ENCODE measurements around the gene SLC22A15.
A peak's percentile ranks its signal among the peaks of the same experiment; 100 is the strongest.

Gene SLC22A15

GRCh38 chr1:115976062-115976920, at the start of gene SLC22A15:
SLC22A15 (plus strand) TSS chr1:115976513; CDS start chr1:115976628, 115 bp downstream.
- DNase-seq (ENCODE audit: low spot score in 2 of 2): peak in 1 of 2 experiments; percentile 73
- Histone ChIP-seq H3K36me3 (replicated peaks) (no peaks in the 10 kb centered on the region), H3K9me3 (no peaks in the 10 kb centered on the region), H3K4me1 (peaks cover 32% of the 10 kb centered on the region), H3K27me3 (ENCODE audit: low read depth) (no peaks in the 10 kb centered on the region), H3K4me3 (peak within 1 kb of the TSS; percentile 47)
- in situ Hi-C loops (cut with MboI; ENCODE audit: low sequenced_read_pairs): no loop called here

- in situ Hi-C loops (cut with MboI; ENCODE audit: low sequenced_read_pairs): no loop called here
- Histone ChIP-seq H3K27me3 (ENCODE audit: low read depth) (no peaks in the 10 kb centered on the region), H3K36me3 (replicated peaks) (no peaks in the 10 kb centered on the region), H3K4me3 (no peak overlapping the region), H3K4me1 (peaks cover 22% of the 10 kb centered on the region), H3K9me3 (no peaks in the 10 kb centered on the region)
- no peak for DNase-seq (ENCODE audit: low spot score in 2 of 2)
Measured at GRCh38 chr1:115927971-115928370, 48.3 kb upstream of the SLC22A15 start.

- Histone ChIP-seq H3K4me3 (no peak overlapping the region), H3K36me3 (replicated peaks) (no peaks in the 10 kb centered on the region), H3K27me3 (ENCODE audit: low read depth) (no peaks in the 10 kb centered on the region), H3K9me3 (no peaks in the 10 kb centered on the region), H3K4me1 (peaks cover 18% of the 10 kb centered on the region)
- in situ Hi-C loops (cut with MboI; ENCODE audit: low sequenced_read_pairs): no loop called here
- peak; percentile 20 to 63 for DNase-seq (ENCODE audit: low spot score in 2 of 2)
Measured at GRCh38 chr1:115929881-115930280, 46.4 kb upstream of the SLC22A15 start.

GRCh38 chr1:115933625-115934024, 42.7 kb upstream of the SLC22A15 start:
- Histone ChIP-seq H3K36me3 (replicated peaks) (no peaks in the 10 kb centered on the region), H3K9me3 (no peaks in the 10 kb centered on the region), H3K4me3 (no peak overlapping the region), H3K27me3 (ENCODE audit: low read depth) (no peaks in the 10 kb centered on the region), H3K4me1 (peaks cover 18% of the 10 kb centered on the region)
- no peak for DNase-seq (ENCODE audit: low spot score in 2 of 2)
- in situ Hi-C loops (cut with MboI; ENCODE audit: low sequenced_read_pairs): no loop called here

GRCh38 chr1:115939455-115939854, 36.9 kb upstream of the SLC22A15 start:
- no peaks in the 10 kb centered on the region for H3K4me1 ChIP-seq
- no peak for DNase-seq (ENCODE audit: low spot score in 2 of 2)
- H3K4me3 ChIP-seq: no peak overlapping the region
- in situ Hi-C loops (cut with MboI; ENCODE audit: low sequenced_read_pairs): no loop called here
- no peaks in the 10 kb centered on the region for H3K9me3 ChIP-seq
- no peaks in the 10 kb centered on the region for H3K36me3 ChIP-seq (replicated peaks)
- H3K27me3 ChIP-seq (ENCODE audit: low read depth): no peaks in the 10 kb centered on the region

- no peaks in the 10 kb centered on the region for H3K27me3 ChIP-seq (ENCODE audit: low read depth)
- H3K36me3 ChIP-seq (replicated peaks): no peaks in the 10 kb centered on the region
- no peaks in the 10 kb centered on the region for H3K4me1 ChIP-seq
- in situ Hi-C loops (cut with MboI; ENCODE audit: low sequenced_read_pairs): no loop called here
- H3K9me3 ChIP-seq: no peaks in the 10 kb centered on the region
- no peak overlapping the region for H3K4me3 ChIP-seq
- no peak for DNase-seq (ENCODE audit: low spot score in 2 of 2)
Measured at GRCh38 chr1:115946116-115946515, 30.2 kb upstream of the SLC22A15 start.

GRCh38 chr1:115949156-115949555, 27.2 kb upstream of the SLC22A15 start:
- in situ Hi-C loops (cut with MboI; ENCODE audit: low sequenced_read_pairs): no loop called here
- DNase-seq (ENCODE audit: low spot score in 2 of 2): no peak
- no peaks in the 10 kb centered on the region for H3K27me3 ChIP-seq (ENCODE audit: low read depth)

GRCh38 chr1:115951560-115951959, 24.8 kb upstream of the SLC22A15 start:
- H3K9me3 ChIP-seq: no peaks in the 10 kb centered on the region
- no peak for DNase-seq (ENCODE audit: low spot score in 2 of 2)
- no peaks in the 10 kb centered on the region for H3K4me1 ChIP-seq
- no peak overlapping the region for H3K4me3 ChIP-seq
- in situ Hi-C loops (cut with MboI; ENCODE audit: low sequenced_read_pairs): no loop called here
- no peaks in the 10 kb centered on the region for H3K27me3 ChIP-seq (ENCODE audit: low read depth)
- no peaks in the 10 kb centered on the region for H3K36me3 ChIP-seq (replicated peaks)

More at GRCh38 chr1:115949156-115949555, 27.2 kb upstream of the SLC22A15 start:
- no peaks in the 10 kb centered on the region for H3K9me3 ChIP-seq
- H3K4me3 ChIP-seq: no peak overlapping the region
- no peaks in the 10 kb centered on the region for H3K36me3 ChIP-seq (replicated peaks)
- H3K4me1 ChIP-seq: no peaks in the 10 kb centered on the region

GRCh38 chr1:115952547-115952946, 23.8 kb upstream of the SLC22A15 start:
- Histone ChIP-seq H3K27me3 (ENCODE audit: low read depth) (no peaks in the 10 kb centered on the region), H3K4me3 (no peak overlapping the region), H3K9me3 (no peaks in the 10 kb centered on the region), H3K36me3 (replicated peaks) (no peaks in the 10 kb centered on the region), H3K4me1 (no peaks in the 10 kb centered on the region)
- DNase-seq (ENCODE audit: low spot score in 2 of 2): no peak
- in situ Hi-C loops (cut with MboI; ENCODE audit: low sequenced_read_pairs): no loop called here

GRCh38 chr1:115953180-115953579, 23.1 kb upstream of the SLC22A15 start:
- no peaks in the 10 kb centered on the region for H3K9me3 ChIP-seq
- H3K27me3 ChIP-seq (ENCODE audit: low read depth): no peaks in the 10 kb centered on the region
- DNase-seq (ENCODE audit: low spot score in 2 of 2): no peak
- in situ Hi-C loops (cut with MboI; ENCODE audit: low sequenced_read_pairs): no loop called here
- no peaks in the 10 kb centered on the region for H3K36me3 ChIP-seq (replicated peaks)
- no peak overlapping the region for H3K4me3 ChIP-seq
- H3K4me1 ChIP-seq: no peaks in the 10 kb centered on the region

- no peaks in the 10 kb centered on the region for H3K36me3 ChIP-seq (replicated peaks)
- no peak for DNase-seq (ENCODE audit: low spot score in 2 of 2)
- no peak overlapping the region for H3K4me3 ChIP-seq
- H3K4me1 ChIP-seq: 0 out of 2 replicates have a peak, but pooled peaks cover under 1% of the 10 kb centered on the region
- in situ Hi-C loops (cut with MboI; ENCODE audit: low sequenced_read_pairs): no loop called here
- no peaks in the 10 kb centered on the region for H3K27me3 ChIP-seq (ENCODE audit: low read depth)
- H3K9me3 ChIP-seq: no peaks in the 10 kb centered on the region
Measured at GRCh38 chr1:115954684-115955083, 21.6 kb upstream of the SLC22A15 start.

- H3K27me3 ChIP-seq (ENCODE audit: low read depth): no peaks in the 10 kb centered on the region
- no peaks in the 10 kb centered on the region for H3K36me3 ChIP-seq (replicated peaks)
- DNase-seq (ENCODE audit: low spot score in 2 of 2): no peak
- H3K4me3 ChIP-seq: no peak overlapping the region
- in situ Hi-C loops (cut with MboI; ENCODE audit: low sequenced_read_pairs): no loop called here
- peaks cover 6% of the 10 kb centered on the region for H3K4me1 ChIP-seq
- H3K9me3 ChIP-seq: no peaks in the 10 kb centered on the region
Measured at GRCh38 chr1:115955228-115955627, 21.1 kb upstream of the SLC22A15 start.

GRCh38 chr1:115958866-115959265, 17.4 kb upstream of the SLC22A15 start:
- in situ Hi-C loops (cut with MboI; ENCODE audit: low sequenced_read_pairs): no loop called here
- DNase-seq (ENCODE audit: low spot score in 2 of 2): no peak
- no peaks in the 10 kb centered on the region for H3K9me3 ChIP-seq
- H3K27me3 ChIP-seq (ENCODE audit: low read depth): no peaks in the 10 kb centered on the region
- no peaks in the 10 kb centered on the region for H3K36me3 ChIP-seq (replicated peaks)
- H3K4me1 ChIP-seq: peaks cover 12% of the 10 kb centered on the region
- H3K4me3 ChIP-seq: no peak overlapping the region

GRCh38 chr1:115969509-115969908, 6.8 kb upstream of the SLC22A15 start:
- DNase-seq (ENCODE audit: low spot score in 2 of 2): peak; percentile 74 to 79
- no peaks in the 10 kb centered on the region for H3K27me3 ChIP-seq (ENCODE audit: low read depth)
- in situ Hi-C loops (cut with MboI; ENCODE audit: low sequenced_read_pairs): no loop called here
- peaks cover 8% of the 10 kb centered on the region for H3K4me1 ChIP-seq
- no peaks in the 10 kb centered on the region for H3K36me3 ChIP-seq (replicated peaks)
- H3K4me3 ChIP-seq: no peak overlapping the region
- H3K9me3 ChIP-seq: no peaks in the 10 kb centered on the region

Data from HAP-1 (cell line).